GM18867 (cell line): Measurements from ENCODE around the gene PRKAG2.
A peak's percentile ranks its signal among the peaks of the same experiment; 100 is the strongest.
"Not testable (repeated sequence)": the region's sequence is repeated elsewhere in the genome, so short reads cannot be mapped to it uniquely, and the experiment has no call there.

Source experiments
- ATAC-seq: cut with Tn5 transposase; IDR thresholded peaks from one replicate; pipeline ENCODE4 v1.9.1; 2021; ENCODE audit warnings: mild to moderate bottlenecking, moderate library complexity; ENCODE audit not compliant: unreplicated experiment

The PRKAG2 gene

DNA sequence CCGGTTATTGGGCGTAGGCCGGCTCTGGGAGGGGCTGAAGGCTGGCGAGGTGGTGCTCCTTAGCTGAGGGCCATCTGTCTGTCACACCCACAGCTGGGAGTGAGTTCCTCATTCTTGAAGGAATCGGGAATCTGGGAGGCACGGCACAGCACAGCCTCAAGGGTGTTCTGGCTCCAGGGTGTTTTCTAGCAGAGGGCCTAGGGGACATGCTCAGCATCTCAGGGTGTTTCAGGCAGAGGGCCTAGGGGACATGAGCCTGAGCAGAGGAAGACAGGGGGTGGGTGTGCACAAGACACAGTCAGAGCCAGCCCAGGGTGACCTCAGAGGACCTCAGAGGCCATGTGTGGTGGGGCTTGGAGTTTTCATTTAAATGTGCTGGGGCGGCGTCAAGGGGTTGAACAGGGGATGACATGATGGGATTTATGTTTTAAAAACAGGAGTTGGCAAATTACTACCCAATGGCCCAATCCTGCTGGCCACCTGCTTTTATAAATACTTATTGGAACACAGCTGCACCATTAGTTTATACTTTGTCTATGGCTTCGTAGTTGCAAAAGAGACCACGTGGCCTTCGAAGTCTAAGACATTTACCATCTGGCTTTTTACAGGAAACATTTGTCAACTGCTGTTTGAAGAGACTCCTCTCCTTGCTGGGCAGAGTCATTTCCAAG lies 121.6 kb downstream of the PRKAG2 start:
- no peak for ATAC-seq

DNA sequence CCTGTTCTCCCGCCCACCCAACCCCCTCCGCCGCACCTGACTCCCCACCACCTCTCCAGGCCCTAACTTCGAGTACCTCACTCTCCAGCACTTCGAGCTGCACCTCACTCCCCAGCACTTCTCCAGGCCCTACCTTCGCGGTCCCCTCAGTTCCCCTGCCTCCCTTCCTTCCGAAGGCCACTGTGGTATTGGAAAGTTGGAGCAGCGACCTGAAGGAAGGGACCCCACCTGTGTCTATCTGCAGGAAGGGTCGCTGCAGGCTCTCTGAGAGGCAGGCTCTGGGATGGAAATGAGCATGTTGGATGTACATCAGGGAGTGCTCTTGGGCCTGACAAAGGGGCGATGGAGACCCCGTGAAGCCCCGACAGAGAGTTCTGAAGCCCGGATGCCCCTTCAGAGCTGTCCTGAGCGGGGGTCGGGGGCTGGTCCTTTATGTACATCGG lies 122.2 kb downstream of the PRKAG2 start:
- ATAC-seq, result no peak

DNA sequence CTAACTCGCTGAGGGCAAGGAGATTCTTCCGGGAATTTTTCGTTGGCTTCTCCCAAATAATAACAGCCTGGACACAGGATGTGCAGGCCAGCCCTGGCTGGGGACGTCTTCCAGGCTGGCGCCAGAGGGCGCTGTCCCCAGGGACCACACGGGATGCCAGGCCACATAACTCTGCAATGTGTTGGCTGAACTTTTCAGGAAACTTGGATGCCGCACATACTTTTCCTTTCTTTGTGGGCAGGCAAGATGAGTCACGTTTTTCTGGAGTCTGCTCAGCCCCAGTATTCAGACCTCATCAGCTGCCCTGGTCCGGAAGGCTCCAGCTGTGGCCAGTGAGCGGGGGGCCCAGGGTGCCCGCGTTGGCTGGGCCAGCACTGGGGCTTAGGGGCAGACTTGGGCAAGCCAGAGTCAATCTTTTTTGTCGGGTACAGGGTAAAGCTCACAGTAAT lies 122.7 kb downstream of the PRKAG2 start:
- ATAC-seq, result no peak

DNA sequence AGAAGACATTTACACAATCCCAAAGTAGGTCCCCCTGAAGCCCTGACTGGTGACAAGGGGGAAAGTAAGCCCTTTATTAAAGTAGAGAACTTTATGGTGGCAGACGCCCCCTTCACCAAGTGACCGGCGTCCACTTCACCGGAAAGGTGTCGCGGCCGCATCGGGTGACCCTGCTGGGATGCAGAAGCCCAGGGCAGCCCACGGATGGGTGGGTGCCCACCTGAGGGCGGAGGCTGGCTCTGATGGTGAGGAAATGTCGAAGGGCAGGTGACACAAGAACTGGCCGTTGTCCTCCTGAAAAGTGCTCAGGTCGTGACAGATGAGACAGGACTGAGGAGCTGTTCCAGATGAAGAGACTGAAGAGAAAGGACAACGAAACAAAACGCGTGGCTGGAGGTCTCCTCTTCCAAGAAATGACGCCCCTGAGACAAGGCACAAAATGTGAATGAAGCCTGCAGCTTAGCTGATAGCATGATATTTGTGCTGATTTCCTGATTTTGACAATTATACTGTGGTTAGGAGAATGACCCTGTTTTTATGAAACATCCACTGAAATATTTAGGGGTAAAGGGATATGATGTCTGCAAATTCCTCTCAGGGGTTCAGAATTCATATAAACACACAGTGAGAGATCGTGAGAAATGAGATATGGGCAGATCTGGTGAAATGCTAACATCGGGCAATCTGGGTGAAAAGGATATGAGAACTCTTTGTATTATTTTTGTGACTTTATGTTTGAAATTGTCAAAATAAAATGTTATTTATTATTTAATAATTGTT lies 123.9 kb downstream of the PRKAG2 start:
- no peak for ATAC-seq

GRCh38 chr7:151752037-151752436 lies 124.9 kb downstream of the PRKAG2 start:
- no peak for ATAC-seq

DNA sequence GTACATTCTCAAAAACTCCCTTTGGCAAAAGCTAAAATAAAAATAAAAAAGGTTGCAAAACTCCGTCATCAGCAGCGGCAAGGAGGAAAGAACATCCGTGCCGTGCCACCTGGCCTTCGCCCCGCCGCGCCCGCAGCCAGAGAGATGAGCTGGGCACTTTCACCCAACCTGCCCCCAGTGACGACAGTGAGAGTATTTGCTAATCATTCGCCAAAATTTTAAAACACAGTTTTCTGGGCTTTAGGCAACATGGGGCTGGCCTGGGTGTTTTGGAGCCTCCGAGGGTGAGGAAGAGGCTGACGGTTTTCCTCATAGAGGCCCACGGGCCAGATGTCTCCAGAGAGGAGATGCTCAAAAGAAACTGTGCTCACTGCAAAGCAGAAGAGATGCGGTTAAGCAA lies 128.2 kb downstream of the PRKAG2 start:
- no peak for ATAC-seq

DNA sequence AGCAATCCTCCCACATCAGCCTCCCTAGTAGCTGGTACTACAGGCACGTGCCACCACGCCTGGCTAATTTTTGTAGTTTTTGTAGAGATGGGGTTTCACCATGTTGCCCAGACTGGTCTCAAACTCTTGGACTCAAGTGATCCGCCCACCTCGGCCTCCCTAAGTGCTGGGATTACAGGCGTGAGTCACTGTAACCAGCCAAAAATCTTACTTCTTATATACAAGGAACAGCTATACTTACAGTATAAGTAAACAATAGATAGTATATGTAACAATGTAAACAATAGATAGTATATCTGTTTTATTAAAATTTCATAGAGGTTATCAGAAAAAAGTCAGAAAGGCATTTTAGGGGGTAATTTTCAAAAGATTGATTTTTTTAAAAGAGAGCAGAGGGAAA lies 128.9 kb downstream of the PRKAG2 start:
- not testable (repeated sequence) for ATAC-seq

GRCh38 chr7:151745706-151746105 lies 131.2 kb downstream of the PRKAG2 start:
- no peak for ATAC-seq

DNA sequence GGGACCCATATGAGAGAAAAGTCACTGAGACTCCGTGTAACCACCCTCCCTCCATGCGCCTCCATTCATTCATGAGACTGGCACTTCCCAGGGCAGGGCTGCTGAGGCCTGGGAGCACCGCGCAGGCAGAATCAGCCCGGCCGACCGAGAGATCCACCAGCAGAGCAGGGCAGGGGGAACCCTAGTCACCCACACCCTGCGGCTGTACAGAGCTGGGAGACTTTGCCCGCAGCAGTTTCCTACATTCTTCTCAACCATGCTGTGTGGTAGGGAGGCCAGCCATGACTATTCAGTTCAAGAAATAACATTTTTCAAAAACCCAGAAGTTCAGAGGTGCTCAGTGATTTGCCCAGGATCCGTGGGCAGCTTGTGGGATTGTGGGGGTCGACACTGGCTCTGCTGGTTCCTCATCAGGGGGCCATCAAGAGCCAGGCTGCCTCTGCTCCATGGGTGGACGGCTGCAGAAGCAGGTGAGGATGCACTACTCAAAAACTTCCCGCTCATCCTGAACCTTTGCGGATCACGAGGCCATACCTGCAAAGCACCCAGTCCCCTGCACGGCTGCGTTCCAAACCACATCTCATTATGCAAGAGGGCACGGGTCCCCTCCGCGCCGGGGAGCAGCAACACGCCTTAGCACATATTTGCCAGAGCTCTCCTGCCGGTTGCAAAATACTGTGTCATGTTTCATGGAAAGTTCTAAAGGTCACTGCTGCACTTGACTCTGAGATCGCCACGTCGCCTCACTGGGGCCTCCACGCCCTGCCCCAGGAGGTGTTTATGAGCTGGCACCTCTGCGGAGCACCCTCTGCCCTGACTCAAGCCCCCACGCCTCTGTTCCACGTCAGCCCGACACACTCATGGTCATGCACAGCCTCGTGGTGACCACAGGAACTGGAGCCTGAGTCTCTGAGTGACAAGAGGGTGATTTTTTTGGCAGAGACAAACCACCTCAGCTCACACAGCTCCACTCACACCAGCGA lies 132.0 kb downstream of the PRKAG2 start:
- ATAC-seq, result peak; percentile 55

GRCh38 chr7:151744051-151744580 lies 132.8 kb downstream of the PRKAG2 start:
- no peak for ATAC-seq

DNA sequence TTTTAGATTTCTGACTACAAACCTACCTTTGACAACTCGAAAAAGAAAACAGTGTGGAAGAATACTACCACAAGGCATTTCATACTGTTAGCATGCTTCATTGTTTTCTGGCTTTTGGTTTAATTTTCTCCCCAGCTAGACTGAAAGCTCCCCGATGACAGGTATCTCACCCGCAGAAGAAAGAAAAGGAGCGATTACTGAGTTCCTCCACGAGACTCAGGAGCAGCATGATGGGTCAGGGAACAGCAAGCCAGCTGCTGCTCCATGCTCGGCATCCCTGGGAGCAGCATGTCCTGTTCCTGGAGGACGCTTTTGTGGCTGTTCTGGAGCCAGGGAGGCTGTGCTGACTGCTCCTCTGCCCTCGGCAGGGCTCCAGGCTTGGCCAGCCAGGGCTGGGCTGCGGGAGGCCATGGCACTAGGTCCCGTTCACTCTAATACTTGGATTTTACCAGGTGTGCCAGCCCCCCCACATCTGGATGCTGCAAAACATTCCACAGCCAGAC lies 133.4 kb downstream of the PRKAG2 start:
- no peak for ATAC-seq

DNA sequence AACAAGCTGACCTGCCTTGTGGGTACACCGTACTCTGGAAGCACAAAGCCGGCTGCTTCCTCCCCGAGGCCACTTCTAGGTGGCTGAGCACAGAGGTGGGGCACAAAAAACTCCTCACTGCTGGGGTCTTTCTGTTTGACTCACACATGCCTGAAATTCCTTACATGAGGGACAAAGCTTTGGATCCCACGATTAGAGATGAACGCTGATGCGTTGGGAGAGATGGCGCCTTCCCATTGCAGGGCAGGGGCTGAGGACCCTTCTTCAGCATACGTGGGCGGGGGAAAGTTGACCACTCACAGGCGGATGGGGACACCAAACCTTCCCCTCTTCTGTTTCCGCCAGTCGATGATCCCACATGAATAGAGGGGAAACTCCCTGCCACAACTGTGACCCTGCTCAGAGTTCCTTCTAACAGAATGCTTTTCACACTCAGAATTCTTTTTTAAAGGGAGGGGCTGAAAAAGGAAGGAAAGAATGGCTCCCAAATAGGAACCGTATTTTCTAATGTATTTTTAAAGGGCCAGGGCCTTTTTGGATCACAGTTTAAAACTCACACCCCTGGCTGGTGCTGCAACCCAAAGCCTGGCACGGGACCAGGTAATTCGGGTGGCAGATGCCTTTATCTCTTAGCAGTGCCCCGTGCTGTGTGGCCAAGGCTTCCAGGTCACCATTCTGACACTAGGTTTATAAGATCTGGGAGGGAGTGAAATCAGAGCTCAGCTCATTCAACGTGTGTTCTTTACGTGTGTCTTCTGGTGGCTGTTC lies 134.0 kb downstream of the PRKAG2 start:
- ATAC-seq, result no peak

- no peak for ATAC-seq
These were observed 135.3 kb downstream of the PRKAG2 start for GRCh38 chr7:151741585-151741984.

DNA sequence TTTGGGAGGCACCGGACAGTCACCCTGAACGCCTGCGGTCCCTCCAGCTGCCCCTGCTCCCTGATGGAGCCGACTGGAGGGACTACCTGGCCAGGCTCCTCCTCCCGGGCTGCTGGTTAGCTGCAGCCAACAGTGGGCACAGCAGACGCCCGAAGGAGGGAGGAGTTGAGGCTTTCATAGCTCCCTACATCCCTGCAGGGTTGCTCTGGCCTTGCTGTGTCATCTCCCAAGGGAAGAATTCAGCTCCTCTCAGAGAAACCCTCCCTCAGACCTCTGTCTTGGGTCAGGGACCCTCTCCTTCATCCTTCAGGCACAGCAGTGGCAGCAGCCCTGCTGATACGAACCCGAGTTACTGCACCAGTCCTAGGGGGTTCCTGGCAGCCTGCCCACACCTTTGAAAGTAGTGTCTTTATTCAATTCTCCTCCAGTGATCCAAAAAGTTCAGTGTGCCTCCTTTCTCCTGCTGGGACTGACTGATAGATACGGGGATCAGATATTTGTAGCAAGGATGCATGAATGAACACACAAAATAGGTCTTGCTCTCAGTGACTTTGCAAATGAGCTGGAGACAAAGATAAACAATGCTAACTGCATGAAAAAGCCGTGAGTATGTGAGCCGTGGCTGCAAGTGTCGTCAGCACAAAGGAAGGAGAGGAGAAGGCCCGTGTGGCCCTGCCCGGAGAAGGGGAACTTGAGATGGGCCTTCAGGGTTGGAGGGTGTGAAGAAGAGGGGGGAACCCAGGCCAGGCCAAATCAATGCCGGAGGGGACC lies 136.6 kb downstream of the PRKAG2 start:
- no peak for ATAC-seq

GRCh38 chr7:151738925-151739324 lies 138.0 kb downstream of the PRKAG2 start:
- no peak for ATAC-seq

- ATAC-seq, result no peak
These were observed 140.5 kb downstream of the PRKAG2 start for GRCh38 chr7:151736403-151736909.

GRCh38 chr7:151735851-151736402 lies 141.0 kb downstream of the PRKAG2 start:
- ATAC-seq, result no peak

DNA sequence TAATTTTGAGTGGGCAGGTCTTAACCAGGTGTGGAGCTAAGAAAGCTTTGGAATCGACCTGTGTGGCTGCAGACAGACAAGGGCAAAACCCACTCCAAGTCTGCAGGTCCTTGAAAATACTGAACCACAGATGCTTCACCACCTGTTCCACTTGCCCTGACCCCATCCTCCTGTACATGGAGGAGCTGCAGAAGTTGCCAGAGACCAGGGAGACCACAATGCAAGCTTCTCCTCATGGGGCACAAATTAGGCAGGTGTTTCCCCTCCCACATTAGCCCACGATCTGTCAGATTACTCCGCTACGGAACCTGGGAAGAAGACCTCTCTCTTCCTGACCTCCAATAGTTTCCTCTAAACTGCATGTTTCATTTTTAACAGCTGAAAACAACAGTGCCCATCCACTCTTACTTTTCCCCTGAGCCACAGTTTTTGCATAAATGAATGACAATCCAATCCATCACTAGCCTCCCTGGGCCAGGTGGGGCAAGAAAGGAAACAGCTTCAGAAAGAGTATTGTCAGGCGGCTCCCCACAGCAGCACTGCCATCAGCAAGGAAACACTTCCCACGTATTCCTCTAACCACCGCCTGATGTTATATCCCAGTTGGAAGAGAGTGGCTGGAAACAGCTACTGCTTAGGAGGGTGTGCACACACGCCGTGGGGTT lies 141.6 kb downstream of the PRKAG2 start:
- no peak for ATAC-seq
